Measurements from ENCODE around the gene EYA2.

GRCh38 chr20:47031004-47031403 is 136.4 kb downstream of the EYA2 start:
- TF ChIP-seq CTCF (conservative IDR thresholded peaks at IDR 0.05; ENCODE audit: low read depth, low read length) = no peak
- TF ChIP-seq EZH2 (IDR thresholded peaks at IDR 0.05; ENCODE audit: borderline replicate concordance, low read depth, low read length, poor library complexity, severe bottlenecking) = no peak

All from A673 (cell line).